ENCODE measurements around the gene NPAS2. TPM values are rescaled to one million over a fixed set of nuclear protein-coding genes. Genes with fewer than 3 reads are reported as not detected.

NPAS2 gene
- total and polyA plus RNA-seq, 2 of the 8 experiments (the other 6 are each of a cell fraction or from before 2014, with no cell fraction given), result 1.8 to 1.9 TPM

DNA sequence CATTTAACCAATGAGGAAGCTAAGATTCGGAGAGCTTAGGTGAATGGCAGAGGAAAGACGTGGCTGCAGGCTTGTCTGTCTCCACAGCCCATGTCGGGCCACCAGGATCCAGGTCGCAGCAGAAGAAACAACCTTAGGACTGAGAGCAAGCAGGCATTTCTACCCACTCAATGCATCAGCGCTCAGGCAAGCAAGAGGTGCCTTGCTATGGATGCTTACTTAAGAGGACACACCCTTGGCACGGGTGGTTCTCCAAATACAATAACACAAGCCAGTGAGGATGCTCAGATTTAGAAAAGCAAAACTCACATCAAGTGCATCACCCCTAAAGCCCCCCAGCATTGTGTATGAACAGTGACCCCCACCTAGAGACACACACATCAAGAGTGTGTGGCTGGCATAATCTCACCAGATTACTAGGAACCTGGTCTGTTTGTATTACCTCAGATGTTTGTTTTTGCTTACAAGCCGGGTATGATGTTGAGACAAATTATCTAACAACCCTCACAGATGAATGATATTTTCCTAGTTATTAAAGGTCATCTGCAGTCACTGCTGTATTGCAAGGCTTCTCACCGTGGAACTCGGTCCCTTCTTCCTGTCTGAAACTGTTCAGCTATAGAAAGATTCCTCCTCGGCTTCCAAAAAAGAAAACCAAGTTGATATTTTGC is 34.2 kb upstream of the NPAS2 start (continued):
- no peak for TF ChIP-seq RNF2 (IDR thresholded peaks at IDR 0.05; ENCODE audit: borderline replicate concordance, low read depth, low read length, missing control alignments, poor library complexity, severe bottlenecking)
- TF ChIP-seq BRCA1 (IDR thresholded peaks at IDR 0.05; ENCODE audit: low read depth, low read length), result no peak
- TF ChIP-seq JUN (IDR thresholded peaks at IDR 0.05; ENCODE audit: low read depth, low read length), result no peak
- TF ChIP-seq GTF2F1 (IDR thresholded peaks at IDR 0.05; ENCODE audit: borderline replicate concordance, low read depth, low read length), result no peak

Data from H1 (cell line).